B cell (primary cell): Measurements from ENCODE around the gene TXNDC5. TPM values are rescaled to one million over a fixed set of nuclear protein-coding genes. Genes with fewer than 3 reads are reported as not detected.

Source experiments
- ATAC-seq: fragments of 200-7000 bp; cut with Tn5 transposase; one replicate; pipeline ENCODE4 v1.10.0; 2021; ENCODE audit warnings: low read depth, mild to moderate bottlenecking, moderate number of reproducible peaks, moderate library complexity
- CTCF ChIA-PET: fragments of 350-600 bp; sonication (Branson Sonifier 250); formaldehyde crosslinking; loops from one replicate; lab custom pipeline; 2021; ENCODE audit warnings: antibody characterized with exemption, inconsistent platforms; lab: Charles Lee
- POLR2A ChIA-PET: fragments of 350-600 bp; sonication (Branson Sonifier 250); formaldehyde crosslinking; loops from one replicate; lab custom pipeline; 2021; ENCODE audit warnings: antibody characterized with exemption; lab: Charles Lee
- DNase-seq: peaks from one replicate; pipeline ENCODE4 v3.0.0; 2013
- H2AFZ ChIP-seq: 2 replicates; pipeline ENCODE4 v1.6.1; 2012; ENCODE audit warnings: mild to moderate bottlenecking, low read depth, low read length; ENCODE audit not compliant: insufficient read depth, poor library complexity, severe bottlenecking
- H3K27ac ChIP-seq, 2 donors: 1 replicate in 1 of 2; 2 replicates in 1 of 2; pipeline ENCODE4 v1.5.1; 2012 to 2013; ENCODE audit warnings: low read length in 2 of 2, mild to moderate bottlenecking in 2 of 2, moderate library complexity in 1 of 2
- H3K27me3 ChIP-seq, 4 experiments: fragments of 200-600 bp in 1 of 4; sonication (generic) in 1 of 4; replicated peaks in 1 of 4; 1 replicate in 2 of 4; 2 replicates in 2 of 4; pipeline versions ENCODE4 v1.6.1 to v1.7.0; 2013 to 2016; ENCODE audit warnings: low read length in 3 of 4, mild to moderate bottlenecking in 2 of 4, mixed read lengths in 1 of 4, moderate library complexity in 1 of 4; ENCODE audit not compliant: insufficient read depth in 4 of 4, control insufficient read depth in 3 of 4; ENCODE audit errors: control extremely low read depth in 1 of 4
- H3K36me3 ChIP-seq, 2 experiments: replicated peaks in 1 of 2; 1 replicate in 1 of 2; 2 replicates in 1 of 2; pipeline versions ENCODE4 v1.6.1 to v1.7.1; 2013; ENCODE audit warnings: low read length in 1 of 2; ENCODE audit not compliant: insufficient read depth in 2 of 2, control insufficient read depth in 1 of 2; ENCODE audit errors: control extremely low read depth in 1 of 2, extremely low read depth in 1 of 2
- H3K4me1 ChIP-seq, 2 donors: fragments of 200-600 bp in 1 of 2; sonication (generic) in 1 of 2; 1 replicate in 1 of 2; 2 replicates in 1 of 2; pipeline versions ENCODE4 v1.5.1 to v1.6.1; 2013 to 2017; ENCODE audit warnings: low read length in 2 of 2; ENCODE audit not compliant: control insufficient read depth in 2 of 2, insufficient read depth in 2 of 2
- H3K4me2 ChIP-seq: replicated peaks from 2 replicates; pipeline ENCODE3; 2012; ENCODE audit warnings: mild to moderate bottlenecking, low read depth, low read length; ENCODE audit not compliant: poor library complexity, severe bottlenecking
- H3K4me3 ChIP-seq, 5 experiments: fragments of 200-600 bp in 1 of 5; sonication (generic) in 1 of 5; 1 replicate in 3 of 5; 2 replicates in 2 of 5; pipeline versions ENCODE4 v1.5.1 to v1.7.0; 2011 to 2016; ENCODE audit warnings: low read length in 4 of 5, mild to moderate bottlenecking in 4 of 5, low read depth in 2 of 5, control low read depth in 1 of 5, moderate library complexity in 1 of 5; ENCODE audit not compliant: insufficient read depth in 1 of 5; ENCODE audit errors: control extremely low read depth in 1 of 5, extremely low read depth in 1 of 5
- H3K79me2 ChIP-seq: fragments of 200-600 bp; sonication (generic); one replicate; pipeline ENCODE4 v1.6.0; 2016; ENCODE audit warnings: low read length; ENCODE audit not compliant: control insufficient read depth, insufficient read depth
- H3K9ac ChIP-seq: fragments of 200-600 bp; sonication (generic); 2 replicates; pipeline ENCODE4 v1.6.1; 2017; ENCODE audit warnings: mild to moderate bottlenecking, low read length, moderate library complexity
- H3K9me3 ChIP-seq, 3 donors: one replicate each; pipeline versions ENCODE4 v1.6.1 to v1.7.1; 2013; ENCODE audit warnings: low read length in 2 of 3; ENCODE audit not compliant: control insufficient read depth in 2 of 3, insufficient read depth in 1 of 3; ENCODE audit errors: control extremely low read depth in 1 of 3
- H4K20me1 ChIP-seq: 2 replicates; pipeline ENCODE4 v1.6.0; 2012; ENCODE audit warnings: mild to moderate bottlenecking, low read length; ENCODE audit not compliant: insufficient read depth, control insufficient read depth, poor library complexity, severe bottlenecking
- H3K27ac Mint-ChIP-seq: one replicate; pipeline ENCODE4 v1.8.0; 2021; ENCODE audit warnings: mixed read lengths
- H3K27me3 Mint-ChIP-seq: one replicate; pipeline ENCODE4 v1.8.0; 2021; ENCODE audit warnings: mixed read lengths
- H3K4me1 Mint-ChIP-seq: one replicate; pipeline ENCODE4 v1.8.0; 2021; ENCODE audit warnings: mixed read lengths
- H3K4me3 Mint-ChIP-seq: one replicate; pipeline ENCODE4 v1.8.0; 2021; ENCODE audit warnings: mixed read lengths
- H3K9me3 Mint-ChIP-seq: one replicate; pipeline ENCODE4 v1.8.0; 2022; ENCODE audit warnings: mixed read lengths; ENCODE audit not compliant: insufficient read depth
- EZH2 ChIP-seq: IDR thresholded peaks from 2 replicates; pipeline ENCODE4 v1.6.1; 2012; ENCODE audit warnings: borderline replicate concordance, low read depth, mild to moderate bottlenecking, moderate library complexity, low read length; ENCODE audit not compliant: insufficient read depth, poor library complexity, severe bottlenecking
- WGBS: methylation state at CpG from one replicate; pipeline ENCODE4 v1.1.5; 2013; ENCODE audit warnings: missing lambda C conversion rate; ENCODE audit not compliant: insufficient coverage; 5-methylcytosine and 5-hydroxymethylcytosine counted together
- intact Hi-C: fragments of 100-400 bp; cut with micrococcal nuclease; formaldehyde crosslinking; loops from one replicate; pipeline ENCODE4 v1.10.0; 2022
- polyA plus RNA-seq: library from polyadenylated mRNA; depleted of rRNA; stranded (reverse); fragments of >200 nt; gene quantifications from 2 replicates; pipeline ENCODE4 v1.2.3, GENCODE V29; 2012
- total RNA-seq, 2 donors: library from RNA; stranded (reverse); fragments of 120-200 nt in 1 of 2; gene quantifications; 1 replicate in 1 of 2; 2 replicates in 1 of 2; pipeline versions ENCODE4 v1.2.3 to v1.2.4, GENCODE V29; 2013 to 2022
- TF ChIP-seq, protein P1 (sequence below): fragments of 200-600 bp; IDR thresholded peaks from one replicate; pipeline ENCODE4 v1.8.0; 2022; ENCODE audit warnings: antibody characterized with exemption, mild to moderate bottlenecking

Gene TXNDC5
- total and polyA plus RNA-seq, 2 donors (not counting 1 experiment from before 2014, with no cell fraction given) = 62.6 to 91.9 TPM

DNA sequence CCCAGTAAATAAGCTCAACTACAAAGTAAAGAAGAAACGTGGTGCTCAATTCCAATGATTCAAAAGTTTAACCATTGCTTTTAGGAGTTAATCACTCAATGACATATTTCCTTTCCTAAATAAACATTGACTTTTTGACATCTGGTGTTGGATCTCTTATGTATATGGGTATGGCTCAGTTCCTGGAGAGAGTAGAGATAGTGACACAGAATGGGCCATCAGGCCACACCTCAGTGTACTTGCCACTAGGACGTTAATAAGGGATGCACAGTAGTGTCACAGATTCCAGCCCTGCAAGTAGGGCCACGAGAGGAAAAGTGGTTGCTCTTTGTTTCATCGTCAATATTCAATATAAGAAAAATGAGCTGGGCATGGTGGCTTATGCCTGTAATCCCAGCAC lies 48.9 kb upstream of the TXNDC5 start:
- POLR2A ChIA-PET = no interaction called here
- peaks cover 25% of the 10 kb centered on the region for H3K4me1 Mint-ChIP-seq
- H3K9ac ChIP-seq = no peak overlapping the region
- H3K27ac ChIP-seq = no peak overlapping the region
- ATAC-seq = no peak
- H3K27ac Mint-ChIP-seq = no peak overlapping the region
- no peak for DNase-seq
- H4K20me1 ChIP-seq = no peaks in the 10 kb centered on the region
- CTCF ChIA-PET = no interaction called here
- no peaks in the 10 kb centered on the region for H3K79me2 ChIP-seq
- H3K9me3 ChIP-seq = no peaks in the 10 kb centered on the region
- WGBS = 100% methylated on average over 2 of the region's 4 CpGs
- no peak overlapping the region for H3K4me3 ChIP-seq
- no peaks in the 10 kb centered on the region for H3K27me3 ChIP-seq
- intact Hi-C loops = no loop called here
- H3K4me1 ChIP-seq = peaks cover 9 to 15% of the 10 kb centered on the region in 2 donors
- H2AFZ ChIP-seq = no peak overlapping the region
- H3K4me2 ChIP-seq = no peak overlapping the region
- H3K4me3 Mint-ChIP-seq = no peak overlapping the region
- no peak for TF ChIP-seq EZH2
- TF ChIP-seq, protein P1, sequence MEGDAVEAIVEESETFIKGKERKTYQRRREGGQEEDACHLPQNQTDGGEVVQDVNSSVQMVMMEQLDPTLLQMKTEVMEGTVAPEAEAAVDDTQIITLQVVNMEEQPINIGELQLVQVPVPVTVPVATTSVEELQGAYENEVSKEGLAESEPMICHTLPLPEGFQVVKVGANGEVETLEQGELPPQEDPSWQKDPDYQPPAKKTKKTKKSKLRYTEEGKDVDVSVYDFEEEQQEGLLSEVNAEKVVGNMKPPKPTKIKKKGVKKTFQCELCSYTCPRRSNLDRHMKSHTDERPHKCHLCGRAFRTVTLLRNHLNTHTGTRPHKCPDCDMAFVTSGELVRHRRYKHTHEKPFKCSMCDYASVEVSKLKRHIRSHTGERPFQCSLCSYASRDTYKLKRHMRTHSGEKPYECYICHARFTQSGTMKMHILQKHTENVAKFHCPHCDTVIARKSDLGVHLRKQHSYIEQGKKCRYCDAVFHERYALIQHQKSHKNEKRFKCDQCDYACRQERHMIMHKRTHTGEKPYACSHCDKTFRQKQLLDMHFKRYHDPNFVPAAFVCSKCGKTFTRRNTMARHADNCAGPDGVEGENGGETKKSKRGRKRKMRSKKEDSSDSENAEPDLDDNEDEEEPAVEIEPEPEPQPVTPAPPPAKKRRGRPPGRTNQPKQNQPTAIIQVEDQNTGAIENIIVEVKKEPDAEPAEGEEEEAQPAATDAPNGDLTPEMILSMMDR = no peak
- H3K27me3 Mint-ChIP-seq = no peaks in the 10 kb centered on the region
- H3K9me3 Mint-ChIP-seq = no peaks in the 10 kb centered on the region
- H3K36me3 ChIP-seq = no peaks in the 10 kb centered on the region

DNA sequence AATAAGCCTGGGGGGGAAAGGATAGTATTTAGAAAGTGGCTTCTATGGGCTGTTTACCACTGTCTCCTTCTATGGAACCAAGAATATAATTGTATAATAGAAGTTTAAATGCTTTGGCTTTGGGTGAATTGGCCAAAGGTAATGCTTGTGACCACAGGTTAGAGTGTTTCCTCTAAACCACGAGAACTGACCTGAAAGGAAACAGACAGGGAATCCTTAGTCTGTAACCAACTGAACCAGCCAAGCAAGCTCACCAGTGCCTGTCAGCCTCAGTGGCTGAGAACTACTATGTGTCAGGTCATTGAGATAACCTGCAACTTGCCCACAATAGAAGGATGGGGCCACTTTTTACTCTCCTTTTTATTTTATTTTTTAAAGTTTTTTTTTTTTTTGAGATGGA lies 47.9 kb upstream of the TXNDC5 start:
- H3K4me3 ChIP-seq = no peak overlapping the region
- H3K36me3 ChIP-seq = no peaks in the 10 kb centered on the region
- H2AFZ ChIP-seq = no peak overlapping the region
- no peak overlapping the region for H3K4me2 ChIP-seq
- H3K9me3 Mint-ChIP-seq = no peaks in the 10 kb centered on the region
- DNase-seq = no peak
- H3K9ac ChIP-seq = no peak overlapping the region
- H3K27ac ChIP-seq = no peak overlapping the region
- no peaks in the 10 kb centered on the region for H3K9me3 ChIP-seq
- WGBS = 63% methylated on average over 1 of the region's 1 CpG
- CTCF ChIA-PET = no interaction called here
- intact Hi-C loops = no loop called here
- TF ChIP-seq, protein P1 = no peak
- no peak for TF ChIP-seq EZH2
- H3K4me1 Mint-ChIP-seq = peaks cover 20% of the 10 kb centered on the region
- no peaks in the 10 kb centered on the region for H4K20me1 ChIP-seq
- H3K27me3 Mint-ChIP-seq = no peaks in the 10 kb centered on the region
- H3K4me3 Mint-ChIP-seq = no peak overlapping the region
- POLR2A ChIA-PET = interaction anchor here (0.6 to 0.7 kb wide), 2 partner anchors 8 to 42 kb away, joined by 3 to 7 read pairs; no protein-coding TSS in a partner anchor
- no peaks in the 10 kb centered on the region for H3K79me2 ChIP-seq
- H3K4me1 ChIP-seq = peaks cover 7 to 13% of the 10 kb centered on the region in 2 donors
- no peaks in the 10 kb centered on the region for H3K27me3 ChIP-seq
- ATAC-seq = no peak
- no peak overlapping the region for H3K27ac Mint-ChIP-seq
